GM12878 (cell line): Measurements from ENCODE around the gene PHF20.

Experiments used
- BACH1 ChIP-seq: fragments of 450-650 bp; IDR thresholded peaks from 2 replicates; pipeline ENCODE4 v1.6.1; 2017; ENCODE audit warnings: mild to moderate bottlenecking, borderline replicate concordance
- BHLHE40 ChIP-seq, 2 experiments: fragments of 450-650 bp in 1 of 2; IDR thresholded peaks; 2 replicates each; pipeline ENCODE4 v1.6.1; 2011 to 2017; ENCODE audit warnings: low read depth in 2 of 2, borderline replicate concordance in 1 of 2, improper control_type of control experiment in 1 of 2, low read length in 1 of 2, mild to moderate bottlenecking in 1 of 2
- CBFB ChIP-seq: IDR thresholded peaks from 2 replicates; pipeline ENCODE4 v1.6.1; 2016; ENCODE audit warnings: antibody characterized with exemption, low read depth
- CTCF ChIP-seq, 3 experiments: IDR thresholded peaks in 2 of 3; conservative IDR thresholded peaks in 1 of 3; 2 replicates each; pipeline ENCODE4 v1.5.1; 2011; ENCODE audit warnings: low read depth in 3 of 3, low read length in 3 of 3, mild to moderate bottlenecking in 3 of 3, control low read depth in 2 of 3, moderate library complexity in 2 of 3, inconsistent platforms in 1 of 3, mixed read lengths in 1 of 3; ENCODE audit not compliant: control insufficient read depth in 2 of 3, insufficient read depth in 1 of 3; ENCODE audit errors: extremely low read depth in 1 of 3
- EP300 ChIP-seq, 2 experiments: fragments of 150-350 bp in 1 of 2; IDR thresholded peaks; 2 replicates each; pipeline ENCODE4 v1.6.1; 2011 to 2012; ENCODE audit warnings: low read depth in 2 of 2, low read length in 2 of 2, borderline replicate concordance in 1 of 2, improper control_type of control experiment in 1 of 2, inconsistent platforms in 1 of 2; ENCODE audit not compliant: control insufficient read depth in 1 of 2
- LARP7 ChIP-seq: fragments of 450-650 bp; IDR thresholded peaks from 2 replicates; pipeline ENCODE4 v1.6.1; 2017; ENCODE audit warnings: mild to moderate bottlenecking
- POLR2A ChIP-seq: IDR thresholded peaks from 2 replicates; pipeline ENCODE4 v1.6.1; 2011; ENCODE audit warnings: low read depth, mild to moderate bottlenecking, low read length
- RELA ChIP-seq: fragments of 450-650 bp; IDR thresholded peaks from 2 replicates; pipeline ENCODE4 v1.8.0; 2014; ENCODE audit warnings: borderline replicate concordance; ENCODE audit not compliant: partially characterized antibody
- SRF ChIP-seq, 2 experiments: IDR thresholded peaks; 2 replicates each; pipeline ENCODE4 v1.6.1; 2011; ENCODE audit warnings: low read depth in 2 of 2, low read length in 2 of 2, mild to moderate bottlenecking in 1 of 2, moderate library complexity in 1 of 2

GRCh38 chr20:35887393-35888064 is 115.7 kb downstream of the PHF20 start:
- TF ChIP-seq CTCF (IDR thresholded peaks at IDR 0.05 in 2 of 3, conservative IDR thresholded peaks at IDR 0.05 in 1 of 3; ENCODE audit: control insufficient read depth in 2 of 3, extremely low read depth in 1 of 3, insufficient read depth in 1 of 3, low read depth in 3 of 3, low read length in 3 of 3) (no peak), EP300 (IDR thresholded peaks at IDR 0.05; ENCODE audit: borderline replicate concordance in 1 of 2, control insufficient read depth in 1 of 2, low read depth in 2 of 2, low read length in 2 of 2) (no peak), POLR2A (no peak), BHLHE40 (IDR thresholded peaks at IDR 0.05; ENCODE audit: borderline replicate concordance in 1 of 2, low read depth in 2 of 2, low read length in 1 of 2) (no peak), SRF (IDR thresholded peaks at IDR 0.05; ENCODE audit: low read depth in 2 of 2, low read length in 2 of 2) (no peak), CBFB (no peak), BACH1 (no peak), RELA (no peak), LARP7 (no peak)
